HG03025 (cell line): ENCODE measurements around the gene HECA.
A peak's percentile ranks its signal among the peaks of the same experiment; 100 is the strongest.

Experiments used
- ATAC-seq: cut with Tn5 transposase; IDR thresholded peaks from one replicate; pipeline ENCODE4 v1.9.1; 2021; ENCODE audit warnings: mild to moderate bottlenecking, moderate library complexity; ENCODE audit not compliant: unreplicated experiment, low FRiP score

HECA gene

GRCh38 chr6:139159016-139159415 is 24.1 kb downstream of the HECA start:
- ATAC-seq = no peak

GRCh38 chr6:139161169-139161568 is 26.3 kb downstream of the HECA start:
- ATAC-seq = peak; percentile 12

- peak; percentile 99 for ATAC-seq
Measured at GRCh38 chr6:139161817-139162284, 27.0 kb downstream of the HECA start.

GRCh38 chr6:139164001-139164400 is 29.1 kb downstream of the HECA start:
- no peak for ATAC-seq

- no peak for ATAC-seq
Measured at GRCh38 chr6:139165324-139165723, 30.4 kb downstream of the HECA start.

- no peak for ATAC-seq
Measured at GRCh38 chr6:139166238-139166955, 31.5 kb downstream of the HECA start.

GRCh38 chr6:139166956-139167313 is 32.1 kb downstream of the HECA start:
- ATAC-seq = no peak

GRCh38 chr6:139172151-139172550 is 37.3 kb downstream of the HECA start:
- no peak for ATAC-seq

GRCh38 chr6:139172567-139172966 is 37.7 kb downstream of the HECA start:
- no peak for ATAC-seq

- no peak for ATAC-seq
Measured at GRCh38 chr6:139173172-139173571, 38.3 kb downstream of the HECA start.

- no peak for ATAC-seq
Measured at GRCh38 chr6:139173822-139174221, 38.9 kb downstream of the HECA start.

GRCh38 chr6:139174961-139175360 is 40.1 kb downstream of the HECA start:
- ATAC-seq = no peak

GRCh38 chr6:139175389-139175948 is 40.6 kb downstream of the HECA start:
- no peak for ATAC-seq

- ATAC-seq = no peak
Measured at GRCh38 chr6:139181236-139181635, 46.4 kb downstream of the HECA start.

GRCh38 chr6:139184047-139184446 is 49.2 kb downstream of the HECA start:
- no peak for ATAC-seq

GRCh38 chr6:139184459-139184858 is 49.6 kb downstream of the HECA start:
- no peak for ATAC-seq

- ATAC-seq = no peak
Measured at GRCh38 chr6:139186242-139186641, 51.4 kb downstream of the HECA start.

GRCh38 chr6:139186692-139187091 is 51.8 kb downstream of the HECA start:
- no peak for ATAC-seq

GRCh38 chr6:139187489-139187888 is 52.6 kb downstream of the HECA start:
- ATAC-seq = no peak

GRCh38 chr6:139189665-139190064 is 54.8 kb downstream of the HECA start:
- ATAC-seq = no peak

- ATAC-seq = no peak
Measured at GRCh38 chr6:139194740-139195139, 59.9 kb downstream of the HECA start.

- ATAC-seq = no peak
Measured at GRCh38 chr6:139198529-139199288, 63.8 kb downstream of the HECA start.
